ENCODE results near the gene MOSPD3.

Gene MOSPD3

DNA sequence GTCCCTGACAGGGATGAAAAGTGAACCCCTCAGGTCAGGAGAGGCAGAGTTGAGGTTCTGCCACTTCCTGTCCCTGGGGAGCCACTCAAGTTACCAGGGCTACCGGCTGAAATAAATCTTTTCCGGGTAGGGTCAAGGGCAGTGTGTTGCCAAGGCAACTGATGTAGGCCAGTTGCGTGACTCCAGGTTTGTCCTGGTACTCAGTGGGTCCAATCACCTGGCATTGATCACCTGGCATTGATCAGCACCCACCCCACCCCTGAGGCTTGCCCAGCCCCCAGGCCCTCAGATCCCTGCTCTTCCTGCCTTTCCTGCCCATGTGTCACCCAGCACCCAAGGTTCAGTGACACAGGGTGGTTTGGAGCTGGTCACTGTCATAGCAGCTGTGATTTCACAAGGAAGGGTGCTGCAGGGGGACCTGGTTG is 44.6 kb upstream of the MOSPD3 start:
- TF ChIP-seq CTCF (IDR thresholded peaks at IDR 0.05; ENCODE audit: low read depth, low read length, missing control alignments) = no peak
- H3K4me3 ChIP-seq (replicated peaks; ENCODE audit: low read depth, low read length) = no peak overlapping the region
- DNase-seq (ENCODE audit: extremely low read depth, low read depth) = no peak

DNA sequence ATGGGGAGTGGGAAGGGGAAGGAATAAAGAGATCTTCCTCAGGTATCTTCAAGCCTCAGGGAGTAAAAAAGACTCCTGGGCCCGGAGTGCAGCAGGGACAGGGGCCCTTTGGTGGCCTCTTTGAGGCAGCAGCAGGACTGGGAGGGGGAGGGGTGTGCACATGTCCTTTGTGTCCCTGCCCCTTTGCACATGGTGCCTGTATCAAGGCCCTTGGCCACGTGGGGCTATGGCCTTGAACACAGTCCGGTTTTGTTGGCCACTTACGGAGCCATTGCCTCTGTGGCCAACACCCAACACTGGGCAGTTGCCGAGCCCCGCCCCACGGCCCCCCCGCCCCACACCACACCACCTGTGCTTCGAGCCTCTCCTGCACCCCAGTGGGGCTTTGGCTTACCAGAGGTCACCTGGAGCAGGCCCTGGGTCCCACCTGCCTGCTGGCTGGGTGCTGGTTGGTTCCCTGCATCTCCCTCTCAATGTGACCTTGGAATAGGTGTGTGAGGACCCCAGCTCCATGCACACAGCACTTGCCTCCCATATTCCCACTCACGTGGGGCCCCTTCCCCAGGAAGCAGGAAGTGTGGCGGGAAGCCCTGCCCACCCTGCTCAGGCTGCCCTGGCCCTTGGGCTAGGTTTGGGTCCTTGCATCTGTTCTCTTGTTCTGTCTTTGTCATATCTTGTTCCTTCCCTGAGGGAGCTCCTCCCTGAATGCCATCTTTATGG is 44.0 kb upstream of the MOSPD3 start:
- no peak for TF ChIP-seq CTCF (IDR thresholded peaks at IDR 0.05; ENCODE audit: low read depth, low read length, missing control alignments)
- H3K4me3 ChIP-seq (replicated peaks; ENCODE audit: low read depth, low read length) = no peak overlapping the region
- no peak for DNase-seq (ENCODE audit: extremely low read depth, low read depth)

DNA sequence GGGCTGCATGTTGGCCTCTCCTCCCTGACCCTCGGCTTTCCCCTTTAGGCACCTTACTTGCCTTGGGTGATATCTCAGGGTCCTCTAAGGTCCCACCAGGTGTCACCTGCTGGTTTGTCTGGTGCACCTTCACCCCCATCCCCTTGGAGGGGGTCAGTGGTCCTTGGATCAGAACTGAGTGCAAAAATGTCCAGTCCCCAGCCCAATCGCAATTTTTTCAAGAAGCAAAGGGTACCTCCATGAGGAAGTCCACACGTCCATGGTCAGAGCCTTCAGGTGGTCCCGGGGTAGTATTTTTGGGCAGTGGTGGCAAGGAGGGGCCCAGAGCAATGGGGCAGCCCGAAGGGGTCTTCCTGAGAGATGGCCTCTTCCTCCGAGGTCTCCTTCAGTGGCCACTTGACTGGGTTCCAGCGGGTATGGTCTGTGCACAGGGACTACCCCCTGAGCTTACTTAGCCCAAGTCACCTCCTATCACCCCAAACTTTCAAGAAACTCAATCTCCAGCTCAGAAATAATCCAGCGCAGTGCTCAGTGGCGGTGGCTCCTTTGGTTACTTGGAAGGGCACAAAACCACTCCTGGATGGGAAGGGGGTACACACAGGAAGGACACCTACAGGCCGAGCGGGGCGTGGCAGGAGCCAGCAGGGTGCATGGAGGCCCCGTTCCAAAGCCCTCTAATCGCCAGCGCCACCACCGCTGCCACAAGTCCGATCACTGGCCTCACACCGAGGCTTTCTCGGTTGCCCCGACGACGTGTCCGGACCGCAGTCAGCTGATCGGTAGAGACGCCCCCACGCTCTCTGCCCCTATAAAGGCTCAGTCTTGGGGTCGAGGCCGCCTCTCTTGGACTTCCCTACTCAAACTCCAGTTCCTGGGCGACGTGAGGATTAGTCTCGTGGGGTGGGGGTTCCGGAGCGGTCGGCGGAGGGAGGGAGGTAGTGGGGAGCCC is 43.2 kb upstream of the MOSPD3 start:
- TF ChIP-seq CTCF (IDR thresholded peaks at IDR 0.05; ENCODE audit: low read depth, low read length, missing control alignments) = peak; percentile 32
- DNase-seq (ENCODE audit: extremely low read depth, low read depth) = no peak
- H3K4me3 ChIP-seq (replicated peaks; ENCODE audit: low read depth, low read length) = no peak overlapping the region

- no peak for DNase-seq (ENCODE audit: extremely low read depth, low read depth)
- H3K4me3 ChIP-seq (replicated peaks; ENCODE audit: low read depth, low read length) = no peak overlapping the region
- TF ChIP-seq CTCF (IDR thresholded peaks at IDR 0.05; ENCODE audit: low read depth, low read length, missing control alignments) = no peak
These were observed 41.1 kb upstream of the MOSPD3 start for GRCh38 chr7:100570954-100571828.

DNA sequence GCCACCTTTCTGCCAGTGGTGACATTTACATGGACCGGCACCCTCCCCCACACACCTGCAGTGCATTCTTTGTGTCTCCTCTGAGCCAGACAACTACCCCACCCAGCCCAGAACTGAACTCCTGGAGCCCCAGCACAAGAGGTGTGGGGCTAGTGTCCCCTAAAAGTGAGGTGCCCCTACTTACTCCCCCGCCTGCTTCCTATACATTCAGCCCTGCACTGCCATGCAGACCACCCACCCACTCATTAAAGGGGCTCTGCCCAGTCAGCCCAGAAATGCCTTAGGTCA is 40.6 kb upstream of the MOSPD3 start:
- no peak for DNase-seq (ENCODE audit: extremely low read depth, low read depth)
- H3K4me3 ChIP-seq (replicated peaks; ENCODE audit: low read depth, low read length) = no peak overlapping the region
- TF ChIP-seq CTCF (IDR thresholded peaks at IDR 0.05; ENCODE audit: low read depth, low read length, missing control alignments) = no peak

DNA sequence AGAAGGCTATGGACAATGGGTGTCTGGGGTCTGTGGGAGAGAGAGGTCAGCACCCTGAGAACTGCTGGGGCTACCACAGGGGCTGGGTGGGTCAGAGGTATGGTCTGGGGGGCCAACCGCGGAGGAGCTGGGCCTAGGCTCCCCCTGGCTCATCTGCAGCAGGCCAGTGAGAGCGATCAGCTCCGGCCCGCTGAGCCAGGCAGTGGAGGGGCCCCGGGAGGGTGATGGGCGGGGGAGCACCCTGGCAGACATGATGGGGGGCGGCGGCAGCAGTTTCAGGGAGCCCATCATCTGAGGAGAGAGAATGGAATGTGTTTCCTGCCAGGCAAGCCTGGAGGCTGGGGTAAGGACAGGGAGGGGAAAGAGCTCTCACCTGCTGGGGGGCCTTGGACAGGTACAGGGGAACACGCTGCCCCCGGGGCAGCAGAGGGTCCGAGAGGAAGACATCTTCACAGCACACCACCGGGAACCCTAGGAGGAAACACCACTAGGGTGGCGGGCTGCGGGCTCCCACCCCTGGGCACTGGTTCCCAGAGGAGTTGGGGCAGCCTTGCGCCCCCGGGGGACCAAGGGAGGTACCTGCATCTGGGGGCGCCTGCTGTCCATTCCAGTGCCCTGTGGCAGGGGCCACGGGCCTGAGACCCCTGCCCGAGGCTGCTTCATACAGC is 39.9 kb upstream of the MOSPD3 start:
- no peak overlapping the region for H3K4me3 ChIP-seq (replicated peaks; ENCODE audit: low read depth, low read length)
- no peak for DNase-seq (ENCODE audit: extremely low read depth, low read depth)
- TF ChIP-seq CTCF (IDR thresholded peaks at IDR 0.05; ENCODE audit: low read depth, low read length, missing control alignments) = no peak
